PC-9 (cell line): ENCODE data around the gene OR5H2. TPM values are rescaled to one million over a fixed set of nuclear protein-coding genes. Genes with fewer than 3 reads are reported as not detected.
A peak's percentile ranks its signal among the peaks of the same experiment; 100 is the strongest.

Experiments used
- Bru-seq: library from RNA; stranded (reverse); fragments of 400-500 nt; gene quantifications from one replicate; lab custom pipeline; 2021; lab: Mats Ljungman, UMichigan
- BruChase-seq, 2 experiments: library from RNA; stranded (reverse); fragments of 400-500 nt; gene quantifications; one replicate each; lab custom pipeline; 2021; lab: Mats Ljungman, UMichigan
- BruUV-seq: library from RNA; stranded (reverse); fragments of 400-500 nt; replicated peaks from 2 replicates; lab custom pipeline; 2021; lab: Mats Ljungman, UMichigan
- CTCF ChIA-PET: fragments of 300-600 bp; sonication (Branson Sonifier 250); formaldehyde crosslinking; loops from one replicate; lab custom pipeline; 2022; ENCODE audit warnings: antibody characterized with exemption; lab: Charles Lee
- POLR2A ChIA-PET: fragments of 300-600 bp; sonication (Branson Sonifier 250); formaldehyde crosslinking; loops from one replicate; lab custom pipeline; 2022; ENCODE audit warnings: antibody characterized with exemption; ENCODE audit not compliant: unreplicated experiment; lab: Charles Lee
- DNase-seq, 2 experiments: peaks; one replicate each; pipeline versions ENCODE4 v3.0.0 to v3.0.0-alpha.2; 2015 to 2022; ENCODE audit warnings: mixed read lengths in 1 of 2
- H2AFZ ChIP-seq: fragments of 200-600 bp; sonication (generic); 2 replicates; pipeline ENCODE4 v1.8.1; 2017; ENCODE audit warnings: antibody characterized with exemption
- H3F3A ChIP-seq: fragments of 200-600 bp; sonication (generic); 2 replicates; pipeline ENCODE4 v1.8.1; 2017; ENCODE audit warnings: antibody characterized with exemption, mild to moderate bottlenecking, low read depth; ENCODE audit not compliant: insufficient read depth
- H3K27ac ChIP-seq: fragments of 200-600 bp; sonication (generic); 2 replicates; pipeline ENCODE4 v1.6.1; 2016; ENCODE audit warnings: mixed run types
- H3K27me3 ChIP-seq: fragments of 200-600 bp; sonication (generic); 2 replicates; pipeline ENCODE4 v1.6.1; 2016; ENCODE audit warnings: low read depth, mixed run types; ENCODE audit not compliant: insufficient read depth
- H3K36me3 ChIP-seq: fragments of 200-600 bp; sonication (generic); 2 replicates; pipeline ENCODE4 v1.6.1; 2016; ENCODE audit warnings: low read depth, mixed run types
- H3K4me1 ChIP-seq: fragments of 200-600 bp; sonication (generic); replicated peaks from 2 replicates; pipeline ENCODE4 v1.6.1; 2016; ENCODE audit warnings: mixed run types; ENCODE audit not compliant: insufficient read depth
- H3K4me2 ChIP-seq: fragments of 200-600 bp; sonication (generic); 2 replicates; pipeline ENCODE4 v1.6.1; 2017; ENCODE audit warnings: mixed run types
- H3K4me3 ChIP-seq: fragments of 200-600 bp; sonication (generic); 2 replicates; pipeline ENCODE4 v1.6.1; 2016; ENCODE audit warnings: mixed run types
- H3K79me2 ChIP-seq: fragments of 200-600 bp; sonication (generic); 2 replicates; pipeline ENCODE4 v1.6.1; 2017; ENCODE audit warnings: low read depth, mixed run types
- H3K9me2 ChIP-seq: fragments of 200-600 bp; sonication (generic); 2 replicates; pipeline ENCODE4 v1.8.1; 2017; ENCODE audit warnings: mild to moderate bottlenecking; ENCODE audit not compliant: insufficient read depth
- H3K9me3 ChIP-seq: fragments of 200-600 bp; sonication (generic); 2 replicates; pipeline ENCODE4 v1.8.1; 2016; ENCODE audit warnings: low read depth; ENCODE audit not compliant: insufficient read depth
- H4K20me1 ChIP-seq: fragments of 200-600 bp; sonication (generic); 2 replicates; pipeline ENCODE4 v1.8.1; 2017; ENCODE audit not compliant: insufficient read depth
- EZH2 ChIP-seq: fragments of 200-600 bp; sonication (generic); IDR thresholded peaks from 2 replicates; pipeline ENCODE4 v1.8.0; 2017; ENCODE audit warnings: antibody characterized with exemption, low read depth
- intact Hi-C: fragments of 100-400 bp; cut with micrococcal nuclease; formaldehyde crosslinking; loops from one replicate; pipeline ENCODE4 v1.10.0; 2022; ENCODE audit not compliant: unreplicated experiment
- long read RNA-seq: library from polyadenylated mRNA; stranded (forward); transcript quantifications from one replicate; pipeline ENCODE4 v2.0.0, GENCODE V29; 2022
- total RNA-seq: library from RNA; stranded (reverse); gene quantifications from 2 replicates; pipeline ENCODE4 v1.2.3, GENCODE V29; 2021
- TF ChIP-seq, protein P1 (sequence below): fragments of 200-600 bp; sonication (generic); conservative IDR thresholded peaks from 2 replicates; pipeline ENCODE4 v1.6.1; 2017; ENCODE audit warnings: mixed run types, antibody characterized with exemption, mild to moderate bottlenecking, moderate library complexity

The OR5H2 gene
- total RNA-seq (not detected in 2 replicates), Bru-seq, nascent RNA (not detected), BruChase-seq, experiment 1, labeled RNA remaining after a 2-hour chase (not detected), BruChase-seq, experiment 2, labeled RNA remaining after a 6-hour chase (not detected)
- long read RNA-seq = 0 reads

DNA sequence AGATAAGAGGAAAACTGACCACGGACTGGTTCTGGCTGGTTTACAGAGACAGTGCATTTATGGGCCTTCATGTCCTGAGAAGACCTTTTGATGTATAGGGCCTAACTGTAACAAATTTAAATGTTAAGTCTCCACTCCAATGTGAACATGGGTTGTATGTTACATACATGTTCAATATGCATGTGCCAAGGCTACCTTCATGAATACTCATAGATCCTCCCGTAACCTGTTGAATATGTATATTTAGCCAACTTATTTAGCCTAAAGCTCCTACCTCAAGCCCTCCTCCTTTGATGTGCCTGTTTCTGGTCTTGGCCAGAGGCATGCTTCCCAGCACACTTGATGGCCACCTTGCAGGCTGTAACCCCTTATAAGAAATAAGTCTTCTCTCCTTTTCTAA, at the start of gene OR5H2:
Gene OR5H2 (plus strand): TSS at position 301 of the 400 bp plus-strand sequence. CDS start 398 bp downstream, outside the sequence.
- no peak within 1 kb of the TSS for H3K27ac ChIP-seq
- no peaks in the 10 kb centered on the region for H3K27me3 ChIP-seq
- H3K4me2 ChIP-seq = no peak within 1 kb of the TSS
- DNase-seq = no peak
- H3K36me3 ChIP-seq = no peaks in the 10 kb centered on the region
- no peaks in the 10 kb centered on the region for H3K9me2 ChIP-seq
- H3K4me1 ChIP-seq = no peaks in the 10 kb centered on the region
- H4K20me1 ChIP-seq = no peaks in the 10 kb centered on the region
- no TSS peak for BruUV-seq
- ChIA-PET CTCF (no interaction called here), POLR2A (no interaction called here)
- H3K9me3 ChIP-seq = no peaks in the 10 kb centered on the region
- no peak for TF ChIP-seq EZH2
- TF ChIP-seq, protein P1, sequence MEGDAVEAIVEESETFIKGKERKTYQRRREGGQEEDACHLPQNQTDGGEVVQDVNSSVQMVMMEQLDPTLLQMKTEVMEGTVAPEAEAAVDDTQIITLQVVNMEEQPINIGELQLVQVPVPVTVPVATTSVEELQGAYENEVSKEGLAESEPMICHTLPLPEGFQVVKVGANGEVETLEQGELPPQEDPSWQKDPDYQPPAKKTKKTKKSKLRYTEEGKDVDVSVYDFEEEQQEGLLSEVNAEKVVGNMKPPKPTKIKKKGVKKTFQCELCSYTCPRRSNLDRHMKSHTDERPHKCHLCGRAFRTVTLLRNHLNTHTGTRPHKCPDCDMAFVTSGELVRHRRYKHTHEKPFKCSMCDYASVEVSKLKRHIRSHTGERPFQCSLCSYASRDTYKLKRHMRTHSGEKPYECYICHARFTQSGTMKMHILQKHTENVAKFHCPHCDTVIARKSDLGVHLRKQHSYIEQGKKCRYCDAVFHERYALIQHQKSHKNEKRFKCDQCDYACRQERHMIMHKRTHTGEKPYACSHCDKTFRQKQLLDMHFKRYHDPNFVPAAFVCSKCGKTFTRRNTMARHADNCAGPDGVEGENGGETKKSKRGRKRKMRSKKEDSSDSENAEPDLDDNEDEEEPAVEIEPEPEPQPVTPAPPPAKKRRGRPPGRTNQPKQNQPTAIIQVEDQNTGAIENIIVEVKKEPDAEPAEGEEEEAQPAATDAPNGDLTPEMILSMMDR = no peak
- no peaks in the 10 kb centered on the region for H3F3A ChIP-seq
- no peak within 1 kb of the TSS for H2AFZ ChIP-seq
- intact Hi-C loops = no loop called here
- no peak within 1 kb of the TSS for H3K4me3 ChIP-seq
- H3K79me2 ChIP-seq = no peaks in the 10 kb centered on the region

DNA sequence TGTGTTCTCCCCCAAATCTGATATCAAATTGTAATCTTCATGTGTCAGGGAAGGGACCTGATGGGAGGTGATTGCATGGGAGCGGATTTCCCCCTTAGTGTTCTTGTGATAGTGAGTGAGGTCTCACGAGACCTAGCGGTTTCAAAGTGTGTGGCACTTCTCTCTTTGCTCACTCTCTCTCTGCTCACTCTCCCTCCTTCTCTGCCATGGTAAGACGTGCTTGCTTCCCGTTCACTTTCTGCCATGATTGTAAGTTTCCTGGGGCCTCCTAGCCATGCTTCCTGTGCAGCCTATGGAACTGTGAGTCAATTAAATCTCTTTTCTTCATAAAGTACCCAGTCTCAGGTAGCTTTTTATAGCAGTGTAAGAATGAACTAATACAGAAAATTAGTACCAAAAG, 48.8 kb upstream of the OR5H2 start:
- Histone ChIP-seq H3K4me3 (no peak overlapping the region), H3K27me3 (no peaks in the 10 kb centered on the region), H3K79me2 (no peaks in the 10 kb centered on the region), H3K4me1 (no peaks in the 10 kb centered on the region), H2AFZ (peak overlapping the region; percentile 9; the same call in 1 of the 2 replicates), H3K4me2 (no peak overlapping the region), H3K27ac (no peak overlapping the region), H3K9me2 (no peaks in the 10 kb centered on the region), H3K36me3 (no peaks in the 10 kb centered on the region), H3K9me3 (no peaks in the 10 kb centered on the region), H4K20me1 (no peaks in the 10 kb centered on the region), H3F3A (no peaks in the 10 kb centered on the region)
- no TSS peak for BruUV-seq
- POLR2A ChIA-PET = no interaction called here
- CTCF ChIA-PET = no interaction called here
- DNase-seq = no peak
- TF ChIP-seq, protein P1 = no peak
- intact Hi-C loops = no loop called here

DNA sequence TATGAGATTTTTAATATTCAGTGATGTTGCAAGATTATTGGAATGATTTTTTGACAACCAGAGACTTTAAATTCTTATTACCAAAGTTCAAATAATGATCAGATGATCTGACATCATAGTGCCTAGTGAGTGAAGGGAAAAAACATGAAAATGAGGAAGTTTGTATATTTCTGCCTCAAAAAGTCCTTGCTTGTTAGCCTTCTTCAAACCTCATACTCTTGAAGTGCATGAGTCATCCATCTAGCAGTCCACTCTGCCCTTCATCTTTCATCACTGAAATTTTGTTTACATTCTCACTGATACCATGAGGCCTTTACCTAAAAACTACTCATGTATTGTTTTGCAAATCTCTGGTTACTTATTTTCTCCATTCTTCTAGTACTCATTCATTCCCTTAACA, 42.2 kb upstream of the OR5H2 start:
- Histone ChIP-seq H3K79me2 (no peaks in the 10 kb centered on the region), H3K27ac (no peak overlapping the region), H3K27me3 (no peaks in the 10 kb centered on the region), H3K9me2 (peaks cover 4% of the 10 kb centered on the region; the same call in 1 of the 2 replicates), H3K9me3 (no peaks in the 10 kb centered on the region), H2AFZ (no peak overlapping the region), H3K36me3 (no peaks in the 10 kb centered on the region), H3F3A (no peaks in the 10 kb centered on the region), H3K4me2 (no peak overlapping the region), H3K4me1 (peaks cover 8% of the 10 kb centered on the region), H4K20me1 (no peaks in the 10 kb centered on the region), H3K4me3 (no peak overlapping the region)
- DNase-seq = no peak
- intact Hi-C loops = no loop called here
- CTCF ChIA-PET = no interaction called here
- BruUV-seq = no TSS peak
- POLR2A ChIA-PET = interaction anchor here (0.6 kb wide), 1 partner anchor 710 kb away, joined by 12 read pairs; no protein-coding TSS in a partner anchor
- no peak for TF ChIP-seq EZH2
- TF ChIP-seq, protein P1 = no peak
